PC-9 (cell line): ENCODE measurements around the gene HTR1B. TPM values are rescaled to one million over a fixed set of nuclear protein-coding genes. Genes with fewer than 3 reads are reported as not detected.

Source experiments
- BruUV-seq: library from RNA; stranded (reverse); fragments of 400-500 nt; replicated peaks from 2 replicates; lab custom pipeline; 2021; lab: Mats Ljungman, UMichigan
- CTCF ChIA-PET: fragments of 300-600 bp; sonication (Branson Sonifier 250); formaldehyde crosslinking; loops from one replicate; lab custom pipeline; 2022; ENCODE audit warnings: antibody characterized with exemption; lab: Charles Lee
- POLR2A ChIA-PET: fragments of 300-600 bp; sonication (Branson Sonifier 250); formaldehyde crosslinking; loops from one replicate; lab custom pipeline; 2022; ENCODE audit warnings: antibody characterized with exemption; ENCODE audit not compliant: unreplicated experiment; lab: Charles Lee
- DNase-seq, 2 experiments: peaks; one replicate each; pipeline versions ENCODE4 v3.0.0 to v3.0.0-alpha.2; 2015 to 2022; ENCODE audit warnings: mixed read lengths in 1 of 2
- H2AFZ ChIP-seq: fragments of 200-600 bp; sonication (generic); 2 replicates; pipeline ENCODE4 v1.8.1; 2017; ENCODE audit warnings: antibody characterized with exemption
- H3F3A ChIP-seq: fragments of 200-600 bp; sonication (generic); 2 replicates; pipeline ENCODE4 v1.8.1; 2017; ENCODE audit warnings: antibody characterized with exemption, mild to moderate bottlenecking, low read depth; ENCODE audit not compliant: insufficient read depth
- H3K27ac ChIP-seq: fragments of 200-600 bp; sonication (generic); 2 replicates; pipeline ENCODE4 v1.6.1; 2016; ENCODE audit warnings: mixed run types
- H3K27me3 ChIP-seq: fragments of 200-600 bp; sonication (generic); 2 replicates; pipeline ENCODE4 v1.6.1; 2016; ENCODE audit warnings: low read depth, mixed run types; ENCODE audit not compliant: insufficient read depth
- H3K36me3 ChIP-seq: fragments of 200-600 bp; sonication (generic); 2 replicates; pipeline ENCODE4 v1.6.1; 2016; ENCODE audit warnings: low read depth, mixed run types
- H3K4me1 ChIP-seq: fragments of 200-600 bp; sonication (generic); replicated peaks from 2 replicates; pipeline ENCODE4 v1.6.1; 2016; ENCODE audit warnings: mixed run types; ENCODE audit not compliant: insufficient read depth
- H3K4me2 ChIP-seq: fragments of 200-600 bp; sonication (generic); 2 replicates; pipeline ENCODE4 v1.6.1; 2017; ENCODE audit warnings: mixed run types
- H3K4me3 ChIP-seq: fragments of 200-600 bp; sonication (generic); 2 replicates; pipeline ENCODE4 v1.6.1; 2016; ENCODE audit warnings: mixed run types
- H3K79me2 ChIP-seq: fragments of 200-600 bp; sonication (generic); 2 replicates; pipeline ENCODE4 v1.6.1; 2017; ENCODE audit warnings: low read depth, mixed run types
- H3K9me2 ChIP-seq: fragments of 200-600 bp; sonication (generic); 2 replicates; pipeline ENCODE4 v1.8.1; 2017; ENCODE audit warnings: mild to moderate bottlenecking; ENCODE audit not compliant: insufficient read depth
- H3K9me3 ChIP-seq: fragments of 200-600 bp; sonication (generic); 2 replicates; pipeline ENCODE4 v1.8.1; 2016; ENCODE audit warnings: low read depth; ENCODE audit not compliant: insufficient read depth
- H4K20me1 ChIP-seq: fragments of 200-600 bp; sonication (generic); 2 replicates; pipeline ENCODE4 v1.8.1; 2017; ENCODE audit not compliant: insufficient read depth
- CTCF ChIP-seq: fragments of 200-600 bp; sonication (generic); conservative IDR thresholded peaks from 2 replicates; pipeline ENCODE4 v1.6.1; 2017; ENCODE audit warnings: mixed run types, antibody characterized with exemption, mild to moderate bottlenecking, moderate library complexity
- EZH2 ChIP-seq: fragments of 200-600 bp; sonication (generic); IDR thresholded peaks from 2 replicates; pipeline ENCODE4 v1.8.0; 2017; ENCODE audit warnings: antibody characterized with exemption, low read depth
- intact Hi-C: fragments of 100-400 bp; cut with micrococcal nuclease; formaldehyde crosslinking; loops from one replicate; pipeline ENCODE4 v1.10.0; 2022; ENCODE audit not compliant: unreplicated experiment
- total RNA-seq: library from RNA; stranded (reverse); gene quantifications from 2 replicates; pipeline ENCODE4 v1.2.3, GENCODE V29; 2021

The HTR1B gene
- total RNA-seq, 1 experiment from 2014 or later: not detected

GRCh38 chr6:77470983-77471382 lies 7.7 kb upstream of the HTR1B start:
- no peaks in the 10 kb centered on the region for H3K79me2 ChIP-seq
- intact Hi-C loops: no loop called here
- no peak overlapping the region for H3K27ac ChIP-seq
- H3F3A ChIP-seq: no peaks in the 10 kb centered on the region
- H3K4me2 ChIP-seq: no peak overlapping the region
- peaks cover 2% of the 10 kb centered on the region; the same call in 1 of the 2 replicates for H3K27me3 ChIP-seq
- no peak overlapping the region for H3K4me3 ChIP-seq
- CTCF ChIA-PET: no interaction called here
- H3K9me2 ChIP-seq: no peaks in the 10 kb centered on the region
- POLR2A ChIA-PET: no interaction called here
- no peaks in the 10 kb centered on the region for H4K20me1 ChIP-seq
- no peak overlapping the region for H2AFZ ChIP-seq
- no peak for DNase-seq
- no peaks in the 10 kb centered on the region for H3K36me3 ChIP-seq
- no peaks in the 10 kb centered on the region for H3K9me3 ChIP-seq
- no TSS peak for BruUV-seq
- no peak for TF ChIP-seq EZH2
- TF ChIP-seq CTCF: no peak
- no peaks in the 10 kb centered on the region for H3K4me1 ChIP-seq

- intact Hi-C loops: loop anchor here (10.0 kb wide), 1 partner anchor 1366 kb away; no protein-coding TSS in a partner anchor
- Histone ChIP-seq H3K4me3 (no peak overlapping the region), H3K4me2 (no peak overlapping the region), H3K27ac (no peak overlapping the region), H3K79me2 (no peaks in the 10 kb centered on the region), H3K36me3 (no peaks in the 10 kb centered on the region), H2AFZ (no peak overlapping the region), H3K9me3 (no peaks in the 10 kb centered on the region), H3K4me1 (no peaks in the 10 kb centered on the region), H4K20me1 (no peaks in the 10 kb centered on the region), H3K27me3 (peaks cover 11% of the 10 kb centered on the region; the same call in 1 of the 2 replicates), H3F3A (no peaks in the 10 kb centered on the region), H3K9me2 (no peaks in the 10 kb centered on the region)
- CTCF ChIA-PET: no interaction called here
- TF ChIP-seq EZH2: no peak
- TF ChIP-seq CTCF: no peak
- POLR2A ChIA-PET: no interaction called here
- no peak for DNase-seq
- no TSS peak for BruUV-seq
These were observed 5.6 kb upstream of the HTR1B start for GRCh38 chr6:77468939-77469338.

GRCh38 chr6:77466451-77467437 lies 3.5 kb upstream of the HTR1B start:
- BruUV-seq: no TSS peak
- no peaks in the 10 kb centered on the region for H3K4me1 ChIP-seq
- H3K27me3 ChIP-seq: peaks cover 11% of the 10 kb centered on the region; the same call in 1 of the 2 replicates
- DNase-seq: no peak
- no peaks in the 10 kb centered on the region for H3F3A ChIP-seq
- no peak for TF ChIP-seq EZH2
- CTCF ChIA-PET: no interaction called here
- H3K36me3 ChIP-seq: no peaks in the 10 kb centered on the region
- intact Hi-C loops: loop anchor here (10.0 kb wide), 1 partner anchor 1368 kb away; no protein-coding TSS in a partner anchor
- no peak overlapping the region for H3K4me2 ChIP-seq
- no peak overlapping the region for H3K4me3 ChIP-seq
- POLR2A ChIA-PET: no interaction called here
- H2AFZ ChIP-seq: no peak overlapping the region
- no peaks in the 10 kb centered on the region for H3K9me2 ChIP-seq
- no peak overlapping the region for H3K27ac ChIP-seq
- no peaks in the 10 kb centered on the region for H4K20me1 ChIP-seq
- no peaks in the 10 kb centered on the region for H3K9me3 ChIP-seq
- H3K79me2 ChIP-seq: no peaks in the 10 kb centered on the region
